ENCODE measurements around the gene ZNF213. TPM values are rescaled to one million over a fixed set of nuclear protein-coding genes. Genes with fewer than 3 reads are reported as not detected.
A peak's percentile ranks its signal among the peaks of the same experiment; 100 is the strongest.

Gene ZNF213
- total RNA-seq, 1 donor from 2014 or later = 14.9 TPM

DNA sequence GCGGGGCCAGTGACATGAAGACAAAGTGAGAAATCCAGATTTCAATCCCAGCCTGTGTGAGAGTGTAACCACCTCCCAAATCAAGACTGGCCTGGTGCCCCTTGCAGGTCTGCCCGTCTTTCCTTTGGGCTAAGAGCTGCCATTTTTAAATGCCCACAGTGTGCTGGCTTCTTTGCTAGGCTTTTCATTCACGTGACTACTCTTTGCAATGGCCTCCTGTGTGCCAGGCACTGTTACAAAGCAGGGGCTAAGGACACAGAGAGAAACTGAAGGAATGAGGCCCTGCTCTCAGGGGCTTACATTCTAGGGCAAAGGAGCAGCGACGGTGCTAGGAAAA lies 35.5 kb upstream of the ZNF213 start:
- Mint-ChIP-seq H3K27me3 (ENCODE audit: low read depth) (peaks cover 48% of the 10 kb centered on the region), H3K4me1 (peaks cover 52% of the 10 kb centered on the region), H3K9me3 (no peaks in the 10 kb centered on the region), H3K27ac (ENCODE audit: unreplicated experiment) (no peak overlapping the region), H3K36me3 (ENCODE audit: low read depth) (no peaks in the 10 kb centered on the region), H3K4me3 (no peak overlapping the region)
- no peak for TF ChIP-seq CTCF (conservative IDR thresholded peaks at IDR 0.05)
- no peak for DNase-seq (ENCODE audit: low read depth, low spot score)

GRCh38 chr16:3099732-3100499 lies 34.9 kb upstream of the ZNF213 start:
- H3K36me3 Mint-ChIP-seq (ENCODE audit: low read depth) = no peaks in the 10 kb centered on the region
- peak; percentile 87 for DNase-seq (ENCODE audit: low read depth, low spot score)
- TF ChIP-seq CTCF (conservative IDR thresholded peaks at IDR 0.05) = no peak
- H3K4me1 Mint-ChIP-seq = peaks cover 47% of the 10 kb centered on the region
- H3K9me3 Mint-ChIP-seq = no peaks in the 10 kb centered on the region
- H3K27me3 Mint-ChIP-seq (ENCODE audit: low read depth) = peaks cover 43% of the 10 kb centered on the region
- H3K27ac Mint-ChIP-seq (ENCODE audit: unreplicated experiment) = peak overlapping the region; percentile 36
- H3K4me3 Mint-ChIP-seq = peak overlapping the region; percentile 61

- peak; percentile 72 for TF ChIP-seq CTCF (conservative IDR thresholded peaks at IDR 0.05)
- no peaks in the 10 kb centered on the region for H3K9me3 Mint-ChIP-seq
- H3K4me1 Mint-ChIP-seq = peaks cover 52% of the 10 kb centered on the region
- no peaks in the 10 kb centered on the region for H3K36me3 Mint-ChIP-seq (ENCODE audit: low read depth)
- peak overlapping the region; percentile 61 for H3K4me3 Mint-ChIP-seq
- DNase-seq (ENCODE audit: low read depth, low spot score) = no peak
- H3K27me3 Mint-ChIP-seq (ENCODE audit: low read depth) = peaks cover 41% of the 10 kb centered on the region
- H3K27ac Mint-ChIP-seq (ENCODE audit: unreplicated experiment) = no peak overlapping the region
Observed at GRCh38 chr16:3101018-3101840, 33.6 kb upstream of the ZNF213 start.

GRCh38 chr16:3101841-3102470 lies 32.9 kb upstream of the ZNF213 start:
- peak overlapping the region; percentile 85 for H3K27ac Mint-ChIP-seq (ENCODE audit: unreplicated experiment)
- peaks cover 55% of the 10 kb centered on the region for H3K4me1 Mint-ChIP-seq
- peak overlapping the region; percentile 70 for H3K4me3 Mint-ChIP-seq
- H3K36me3 Mint-ChIP-seq (ENCODE audit: low read depth) = no peaks in the 10 kb centered on the region
- no peak for DNase-seq (ENCODE audit: low read depth, low spot score)
- H3K9me3 Mint-ChIP-seq = no peaks in the 10 kb centered on the region
- peaks cover 33% of the 10 kb centered on the region for H3K27me3 Mint-ChIP-seq (ENCODE audit: low read depth)
- TF ChIP-seq CTCF (conservative IDR thresholded peaks at IDR 0.05) = no peak

DNA sequence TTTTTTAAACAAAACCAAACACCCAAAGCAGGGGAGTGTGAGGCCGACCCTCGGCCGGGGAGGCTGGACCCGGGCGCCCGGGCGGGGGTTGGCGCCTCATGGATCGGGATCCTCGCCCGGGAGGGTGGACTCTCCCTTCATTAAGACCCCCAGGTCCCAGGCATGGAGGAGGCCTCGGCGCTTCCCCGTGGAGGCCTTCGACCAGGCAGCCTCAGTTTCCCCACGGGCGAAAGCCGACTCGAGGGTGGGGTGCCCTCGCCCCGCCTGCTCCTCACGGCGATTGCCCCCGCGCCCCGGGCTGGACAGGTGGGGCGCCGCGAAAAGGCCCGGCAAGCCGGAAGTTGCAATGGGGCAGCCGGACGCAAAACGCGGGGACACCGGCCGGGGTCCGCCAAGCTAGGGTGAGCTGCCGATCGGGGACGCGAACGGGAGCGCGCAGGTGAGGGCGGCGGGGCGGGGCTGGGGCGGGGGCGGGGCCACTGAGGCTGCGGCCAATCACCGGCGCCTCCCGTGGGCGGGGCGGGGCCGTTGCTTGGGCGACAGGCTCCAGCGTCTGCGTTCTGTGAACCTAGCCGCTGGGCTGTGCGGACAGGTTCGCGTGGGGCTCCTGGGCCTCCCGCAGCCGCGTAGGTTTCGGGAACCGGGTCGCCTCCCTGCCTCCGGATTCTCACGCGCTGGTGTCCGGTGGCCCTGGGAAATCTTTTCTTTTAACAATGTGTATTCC lies 28.5 kb upstream of the ZNF213 start:
- Mint-ChIP-seq H3K27me3 (ENCODE audit: low read depth) (peaks cover 2% of the 10 kb centered on the region), H3K9me3 (no peaks in the 10 kb centered on the region), H3K36me3 (ENCODE audit: low read depth) (no peaks in the 10 kb centered on the region), H3K4me3 (peak overlapping the region; percentile 88), H3K4me1 (peaks cover 30% of the 10 kb centered on the region), H3K27ac (ENCODE audit: unreplicated experiment) (no peak overlapping the region)
- peak; percentile 92 for DNase-seq (ENCODE audit: low read depth, low spot score)
- no peak for TF ChIP-seq CTCF (conservative IDR thresholded peaks at IDR 0.05)
